B cell (primary cell): ENCODE results near the gene EVA1A.

ENCODE experiments used
- CTCF ChIP-seq: fragments of 200-600 bp; IDR thresholded peaks from one replicate; pipeline ENCODE4 v1.8.0; 2022; ENCODE audit warnings: antibody characterized with exemption, mild to moderate bottlenecking
- EZH2 ChIP-seq: IDR thresholded peaks from 2 replicates; pipeline ENCODE4 v1.6.1; 2012; ENCODE audit warnings: borderline replicate concordance, low read depth, mild to moderate bottlenecking, moderate library complexity, low read length; ENCODE audit not compliant: insufficient read depth, poor library complexity, severe bottlenecking

- no peak for TF ChIP-seq CTCF
- TF ChIP-seq EZH2: no peak
Measured at GRCh38 chr2:75480971-75481836, 79.5 kb downstream of the EVA1A start.
